Endothelial cell of umbilical vein (primary cell): ENCODE results near the gene TPP1.

ENCODE experiments used
- JUN ChIP-seq: IDR thresholded peaks from 2 replicates; pipeline ENCODE4 v1.6.1; 2011; ENCODE audit warnings: borderline replicate concordance, low read depth; ENCODE audit not compliant: insufficient read length, insufficient read depth
- TF ChIP-seq, protein P1 (sequence below), 2 donors: IDR thresholded peaks; 1 replicate in 1 of 2; 2 replicates in 1 of 2; pipeline ENCODE4 v1.5.1; 2011; ENCODE audit warnings: low read length in 2 of 2, mild to moderate bottlenecking in 2 of 2, moderate library complexity in 2 of 2, control low read depth in 1 of 2, inconsistent platforms in 1 of 2, low read depth in 1 of 2; ENCODE audit not compliant: insufficient read depth in 1 of 2; ENCODE audit errors: extremely low read depth in 1 of 2

DNA sequence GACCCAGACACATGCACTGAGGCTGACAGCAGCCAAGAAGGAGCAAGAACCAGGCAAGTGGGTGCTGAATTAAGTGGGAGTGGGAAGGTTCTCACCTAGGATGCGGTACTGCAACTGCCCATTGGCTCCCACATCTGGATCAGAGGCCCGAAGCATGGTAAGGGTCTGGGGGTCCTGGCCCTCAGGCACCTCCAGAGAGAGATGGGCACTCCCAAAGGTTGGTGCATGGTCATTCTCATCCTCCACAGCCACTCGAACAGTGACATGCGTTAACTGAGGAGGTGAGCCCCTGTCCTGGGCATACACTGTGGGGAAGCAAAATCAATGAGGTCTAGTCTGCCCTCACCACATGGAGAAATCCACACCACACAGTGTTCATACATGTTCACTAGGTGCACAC, 9.3 kb upstream of the TPP1 start:
- TF ChIP-seq, protein P1, sequence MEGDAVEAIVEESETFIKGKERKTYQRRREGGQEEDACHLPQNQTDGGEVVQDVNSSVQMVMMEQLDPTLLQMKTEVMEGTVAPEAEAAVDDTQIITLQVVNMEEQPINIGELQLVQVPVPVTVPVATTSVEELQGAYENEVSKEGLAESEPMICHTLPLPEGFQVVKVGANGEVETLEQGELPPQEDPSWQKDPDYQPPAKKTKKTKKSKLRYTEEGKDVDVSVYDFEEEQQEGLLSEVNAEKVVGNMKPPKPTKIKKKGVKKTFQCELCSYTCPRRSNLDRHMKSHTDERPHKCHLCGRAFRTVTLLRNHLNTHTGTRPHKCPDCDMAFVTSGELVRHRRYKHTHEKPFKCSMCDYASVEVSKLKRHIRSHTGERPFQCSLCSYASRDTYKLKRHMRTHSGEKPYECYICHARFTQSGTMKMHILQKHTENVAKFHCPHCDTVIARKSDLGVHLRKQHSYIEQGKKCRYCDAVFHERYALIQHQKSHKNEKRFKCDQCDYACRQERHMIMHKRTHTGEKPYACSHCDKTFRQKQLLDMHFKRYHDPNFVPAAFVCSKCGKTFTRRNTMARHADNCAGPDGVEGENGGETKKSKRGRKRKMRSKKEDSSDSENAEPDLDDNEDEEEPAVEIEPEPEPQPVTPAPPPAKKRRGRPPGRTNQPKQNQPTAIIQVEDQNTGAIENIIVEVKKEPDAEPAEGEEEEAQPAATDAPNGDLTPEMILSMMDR (IDR thresholded peaks at IDR 0.05; ENCODE audit: extremely low read depth in 1 of 2, insufficient read depth in 1 of 2, low read depth in 1 of 2, low read length in 2 of 2), result no peak
- no peak for TF ChIP-seq JUN
